HL-60 (cell line): Measurements from ENCODE around the gene SPOCK3.

Experiments used
- POLR2AphosphoS5 ChIP-seq: IDR thresholded peaks from 2 replicates; pipeline ENCODE4 v1.6.1; 2012; ENCODE audit warnings: low read depth
- TF ChIP-seq, protein P1 (sequence below): IDR thresholded peaks from one replicate; pipeline ENCODE4 v1.5.1; 2011; ENCODE audit warnings: low read length, control low read depth, inconsistent platforms; ENCODE audit not compliant: insufficient read depth
- TF ChIP-seq, protein P2 (sequence below): IDR thresholded peaks from 2 replicates; pipeline ENCODE4 v1.6.1; 2012; ENCODE audit warnings: low read depth; ENCODE audit not compliant: insufficient replicate concordance

DNA sequence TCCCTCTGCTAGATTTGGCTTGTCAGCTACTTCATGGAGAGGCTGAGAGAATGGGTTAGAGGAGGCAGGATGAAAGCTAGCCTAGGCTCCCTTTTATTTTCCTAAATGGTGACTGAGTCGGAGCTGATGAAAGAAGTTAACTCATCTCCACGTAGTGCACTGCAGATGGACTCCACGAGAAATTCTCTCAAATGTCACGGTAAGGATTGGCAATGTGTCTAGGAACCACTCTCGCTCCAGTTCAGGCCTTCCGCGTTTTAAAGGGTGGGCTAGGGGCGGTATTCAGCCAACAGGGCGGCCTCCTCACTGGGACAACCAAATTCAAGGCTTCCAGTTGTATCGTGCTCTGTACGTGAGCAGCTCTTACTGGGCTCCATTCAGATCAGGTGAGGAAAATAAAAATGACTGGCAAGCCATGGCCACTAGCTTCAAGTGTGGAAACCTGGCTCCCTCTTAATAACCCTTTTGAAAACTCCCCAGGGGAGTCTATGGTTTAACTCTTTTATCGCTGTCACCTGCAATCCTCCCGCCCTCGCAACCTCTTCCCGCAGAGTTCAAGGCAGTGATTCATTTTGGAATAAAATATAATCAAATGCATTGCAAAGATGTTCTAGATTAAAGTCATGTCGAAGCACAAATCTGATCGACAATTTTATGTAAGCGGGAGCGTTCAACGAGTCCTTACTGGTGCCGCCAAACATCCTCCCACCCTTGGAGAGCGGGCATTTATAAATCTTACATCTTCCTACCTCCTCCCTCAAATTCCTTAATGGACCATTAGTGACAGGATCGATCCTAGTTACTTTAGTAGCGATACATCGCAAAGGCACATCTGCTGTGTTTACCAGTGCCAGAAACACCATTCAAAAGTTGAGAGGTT lies 1.2 kb downstream of the SPOCK3 start:
- TF ChIP-seq, protein P1, sequence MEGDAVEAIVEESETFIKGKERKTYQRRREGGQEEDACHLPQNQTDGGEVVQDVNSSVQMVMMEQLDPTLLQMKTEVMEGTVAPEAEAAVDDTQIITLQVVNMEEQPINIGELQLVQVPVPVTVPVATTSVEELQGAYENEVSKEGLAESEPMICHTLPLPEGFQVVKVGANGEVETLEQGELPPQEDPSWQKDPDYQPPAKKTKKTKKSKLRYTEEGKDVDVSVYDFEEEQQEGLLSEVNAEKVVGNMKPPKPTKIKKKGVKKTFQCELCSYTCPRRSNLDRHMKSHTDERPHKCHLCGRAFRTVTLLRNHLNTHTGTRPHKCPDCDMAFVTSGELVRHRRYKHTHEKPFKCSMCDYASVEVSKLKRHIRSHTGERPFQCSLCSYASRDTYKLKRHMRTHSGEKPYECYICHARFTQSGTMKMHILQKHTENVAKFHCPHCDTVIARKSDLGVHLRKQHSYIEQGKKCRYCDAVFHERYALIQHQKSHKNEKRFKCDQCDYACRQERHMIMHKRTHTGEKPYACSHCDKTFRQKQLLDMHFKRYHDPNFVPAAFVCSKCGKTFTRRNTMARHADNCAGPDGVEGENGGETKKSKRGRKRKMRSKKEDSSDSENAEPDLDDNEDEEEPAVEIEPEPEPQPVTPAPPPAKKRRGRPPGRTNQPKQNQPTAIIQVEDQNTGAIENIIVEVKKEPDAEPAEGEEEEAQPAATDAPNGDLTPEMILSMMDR = no peak
- TF ChIP-seq, protein P2, sequence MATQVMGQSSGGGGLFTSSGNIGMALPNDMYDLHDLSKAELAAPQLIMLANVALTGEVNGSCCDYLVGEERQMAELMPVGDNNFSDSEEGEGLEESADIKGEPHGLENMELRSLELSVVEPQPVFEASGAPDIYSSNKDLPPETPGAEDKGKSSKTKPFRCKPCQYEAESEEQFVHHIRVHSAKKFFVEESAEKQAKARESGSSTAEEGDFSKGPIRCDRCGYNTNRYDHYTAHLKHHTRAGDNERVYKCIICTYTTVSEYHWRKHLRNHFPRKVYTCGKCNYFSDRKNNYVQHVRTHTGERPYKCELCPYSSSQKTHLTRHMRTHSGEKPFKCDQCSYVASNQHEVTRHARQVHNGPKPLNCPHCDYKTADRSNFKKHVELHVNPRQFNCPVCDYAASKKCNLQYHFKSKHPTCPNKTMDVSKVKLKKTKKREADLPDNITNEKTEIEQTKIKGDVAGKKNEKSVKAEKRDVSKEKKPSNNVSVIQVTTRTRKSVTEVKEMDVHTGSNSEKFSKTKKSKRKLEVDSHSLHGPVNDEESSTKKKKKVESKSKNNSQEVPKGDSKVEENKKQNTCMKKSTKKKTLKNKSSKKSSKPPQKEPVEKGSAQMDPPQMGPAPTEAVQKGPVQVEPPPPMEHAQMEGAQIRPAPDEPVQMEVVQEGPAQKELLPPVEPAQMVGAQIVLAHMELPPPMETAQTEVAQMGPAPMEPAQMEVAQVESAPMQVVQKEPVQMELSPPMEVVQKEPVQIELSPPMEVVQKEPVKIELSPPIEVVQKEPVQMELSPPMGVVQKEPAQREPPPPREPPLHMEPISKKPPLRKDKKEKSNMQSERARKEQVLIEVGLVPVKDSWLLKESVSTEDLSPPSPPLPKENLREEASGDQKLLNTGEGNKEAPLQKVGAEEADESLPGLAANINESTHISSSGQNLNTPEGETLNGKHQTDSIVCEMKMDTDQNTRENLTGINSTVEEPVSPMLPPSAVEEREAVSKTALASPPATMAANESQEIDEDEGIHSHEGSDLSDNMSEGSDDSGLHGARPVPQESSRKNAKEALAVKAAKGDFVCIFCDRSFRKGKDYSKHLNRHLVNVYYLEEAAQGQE = no peak
- no peak for TF ChIP-seq POLR2AphosphoS5
